Thyroid gland (tissue), 4 donors: ENCODE data around the gene FAM229A. TPM values are rescaled to one million over a fixed set of nuclear protein-coding genes. Genes with fewer than 3 reads are reported as not detected.

ENCODE experiments used
- DNase-seq, 2 donors: peaks; one replicate each; pipeline ENCODE4 v3.0.0-alpha.2; 2019
- H3K27ac ChIP-seq, 3 donors: fragments of 200-600 bp; sonication (generic); 1 replicate in 2 of 3; 2 replicates in 1 of 3; pipeline ENCODE4 v1.5.1; 2016 to 2019; ENCODE audit warnings: mild to moderate bottlenecking in 1 of 3, moderate library complexity in 1 of 3
- H3K27me3 ChIP-seq: fragments of 200-600 bp; sonication (generic); one replicate; pipeline ENCODE4 v1.5.1; 2019
- H3K36me3 ChIP-seq, 2 donors: fragments of 200-600 bp; sonication (generic); one replicate each; pipeline ENCODE4 v1.5.1; 2016 to 2019
- H3K4me1 ChIP-seq, 2 donors: fragments of 200-600 bp; sonication (generic); one replicate each; pipeline ENCODE4 v1.5.1; 2017 to 2019
- H3K4me3 ChIP-seq, 3 donors: fragments of 200-600 bp; sonication (generic); replicated peaks in 1 of 3; 1 replicate in 2 of 3; 2 replicates in 1 of 3; pipeline ENCODE4 v1.5.1; 2016; ENCODE audit warnings: mild to moderate bottlenecking in 1 of 3
- H3K9me3 ChIP-seq: fragments of 200-600 bp; sonication (generic); one replicate; pipeline ENCODE4 v1.5.1; 2017
- CTCF ChIP-seq, 6 experiments: fragments of 200-600 bp in 3 of 6; fragments of 450-650 bp in 3 of 6; sonication (generic) in 3 of 6; IDR thresholded peaks; one replicate each; pipeline ENCODE4 v1.5.1; 2016 to 2019; ENCODE audit warnings: antibody characterized with exemption in 6 of 6, mild to moderate bottlenecking in 2 of 6, inconsistent platforms in 1 of 6, moderate library complexity in 1 of 6
- POLR2A ChIP-seq, 2 donors: fragments of 450-650 bp; IDR thresholded peaks; one replicate each; pipeline ENCODE4 v1.6.1; 2017; ENCODE audit warnings: antibody characterized with exemption in 2 of 2, mild to moderate bottlenecking in 2 of 2, moderate library complexity in 1 of 2
- WGBS, 2 donors: methylation state at CpG; one replicate each; pipeline ENCODE4 v1.1.5; 2017; 5-methylcytosine and 5-hydroxymethylcytosine counted together
- intact Hi-C: fragments of 100-400 bp; cut with DNase I; formaldehyde crosslinking; loops from one replicate; pipeline ENCODE4 v1.15.1; 2023
- total RNA-seq, 4 donors: library from RNA; depleted of rRNA; stranded (reverse); fragments of >200 nt; gene quantifications; one replicate each; pipeline ENCODE4 v1.2.3, GENCODE V29; 2016

Gene FAM229A
- total RNA-seq, 4 donors from 2014 or later: 5.1 to 20.0 (median 7.4) TPM

- peak; percentile 61 to 64 for DNase-seq
- H3K27me3 ChIP-seq: no peaks in the 10 kb centered on the region
- TF ChIP-seq POLR2A (IDR thresholded peaks at IDR 0.05) (peak in 1 of 2 donors; percentile 34), CTCF (IDR thresholded peaks at IDR 0.05) (peak in 4 of 6 experiments; percentile 24 to 40 (median 32))
- H3K9me3 ChIP-seq: no peaks in the 10 kb centered on the region
- 38 to 45% methylated on average over 3 of the region's 3 CpGs for WGBS, 2 donors
- peaks cover 49 to 61% of the 10 kb centered on the region in 2 donors for H3K4me1 ChIP-seq
- no peak overlapping the region for H3K4me3 ChIP-seq
- H3K36me3 ChIP-seq: peaks cover 7 to 13% of the 10 kb centered on the region in 2 donors
- intact Hi-C loops: loop anchor here (10.0 kb wide), 1 partner anchor 99 kb away; no protein-coding TSS in a partner anchor
- peak overlapping the region; percentile 85 to 90 (median 87) for H3K27ac ChIP-seq
Measured at GRCh38 chr1:32333251-32333963, 28.9 kb downstream of the FAM229A start.

- no peaks in the 10 kb centered on the region for H3K9me3 ChIP-seq
- H3K36me3 ChIP-seq: peaks cover 16 to 18% of the 10 kb centered on the region in 2 donors
- no peak overlapping the region for H3K4me3 ChIP-seq
- 37 to 42% methylated on average over 3 of the region's 3 CpGs for WGBS, 2 donors
- intact Hi-C loops: loop anchor here (10.0 kb wide), 1 partner anchor 98 kb away; no protein-coding TSS in a partner anchor
- H3K27me3 ChIP-seq: no peaks in the 10 kb centered on the region
- H3K27ac ChIP-seq: peak overlapping the region; percentile 85 to 90 (median 87)
- H3K4me1 ChIP-seq: peaks cover 49 to 61% of the 10 kb centered on the region in 2 donors
- TF ChIP-seq POLR2A (IDR thresholded peaks at IDR 0.05): no peak
- TF ChIP-seq CTCF (IDR thresholded peaks at IDR 0.05): no peak
- DNase-seq: peak; percentile 75 to 81
Measured at GRCh38 chr1:32332290-32333079, 29.8 kb downstream of the FAM229A start.

GRCh38 chr1:32331549-32331948 is 30.7 kb downstream of the FAM229A start:
- TF ChIP-seq CTCF (IDR thresholded peaks at IDR 0.05): no peak
- no peak for TF ChIP-seq POLR2A (IDR thresholded peaks at IDR 0.05)
- peaks cover 24 to 25% of the 10 kb centered on the region in 2 donors for H3K36me3 ChIP-seq
- intact Hi-C loops: loop anchor here (10.0 kb wide), 1 partner anchor 97 kb away; no protein-coding TSS in a partner anchor

GRCh38 chr1:32330558-32331151 is 31.6 kb downstream of the FAM229A start:
- peaks cover 45 to 49% of the 10 kb centered on the region in 2 donors for H3K4me1 ChIP-seq
- no peak overlapping the region for H3K4me3 ChIP-seq
- H3K9me3 ChIP-seq: no peaks in the 10 kb centered on the region
- intact Hi-C loops: loop anchor here (10.0 kb wide), 1 partner anchor 96 kb away; no protein-coding TSS in a partner anchor
- peak overlapping the region in 2 of 3 donors; percentile 46 to 87 for H3K27ac ChIP-seq
- TF ChIP-seq POLR2A (IDR thresholded peaks at IDR 0.05) (no peak), CTCF (IDR thresholded peaks at IDR 0.05) (no peak)
- peaks cover 24 to 25% of the 10 kb centered on the region in 2 donors for H3K36me3 ChIP-seq
- WGBS, 2 donors: 71 to 80% methylated on average over 12 of the region's 12 CpGs
- DNase-seq: no peak
- H3K27me3 ChIP-seq: no peaks in the 10 kb centered on the region

More at GRCh38 chr1:32331549-32331948, 30.7 kb downstream of the FAM229A start:
- Histone ChIP-seq H3K4me3 (no peak overlapping the region), H3K27me3 (no peaks in the 10 kb centered on the region), H3K9me3 (no peaks in the 10 kb centered on the region), H3K27ac (peak overlapping the region; percentile 85 to 90 (median 87)), H3K4me1 (peaks cover 49 to 52% of the 10 kb centered on the region in 2 donors)
- no peak for DNase-seq
- WGBS, 2 donors: 89 to 93% methylated on average over 12 of the region's 12 CpGs
